ENCODE data around the gene RAB1A. TPM values are rescaled to one million over a fixed set of nuclear protein-coding genes. Genes with fewer than 3 reads are reported as not detected.

RAB1A gene
- polyA plus RNA-seq, 1 experiment = 292 TPM

GRCh38 chr2:65071499-65072180 is 58.3 kb downstream of the RAB1A start:
- peak; percentile 32 for TF ChIP-seq CTCF (IDR thresholded peaks at IDR 0.05; ENCODE audit: low read depth, low read length)
- H3K9me3 ChIP-seq (ENCODE audit: control insufficient read depth, insufficient read depth, low read length) = no peaks in the 10 kb centered on the region
- DNase-seq (ENCODE audit: low read depth, low spot score) = no peak
- POLR2A ChIA-PET = no interaction called here
- H3K27ac ChIP-seq (ENCODE audit: low read depth, low read length) = no peak overlapping the region
- H3K4me3 ChIP-seq (ENCODE audit: low read depth, low read length) = no peak overlapping the region
- CTCF ChIA-PET = interaction anchor here (0.6 to 1.6 kb wide), 4 partner anchors 8 to 322 kb away, joined by 3 to 5 read pairs (median 3); partner anchors contain the start of gene RAB1A
- H3K27me3 ChIP-seq (ENCODE audit: control insufficient read depth, insufficient read depth, low read length) = no peaks in the 10 kb centered on the region

GRCh38 chr2:65070856-65071255 is 59.0 kb downstream of the RAB1A start:
- Histone ChIP-seq H3K27me3 (ENCODE audit: control insufficient read depth, insufficient read depth, low read length) (no peaks in the 10 kb centered on the region), H3K4me3 (ENCODE audit: low read depth, low read length) (no peak overlapping the region), H3K27ac (ENCODE audit: low read depth, low read length) (peak overlapping the region; percentile 31), H3K9me3 (ENCODE audit: control insufficient read depth, insufficient read depth, low read length) (no peaks in the 10 kb centered on the region)
- TF ChIP-seq CTCF (IDR thresholded peaks at IDR 0.05; ENCODE audit: low read depth, low read length) = no peak
- no peak for DNase-seq (ENCODE audit: low read depth, low spot score)
- CTCF ChIA-PET = interaction anchor here (0.6 to 1.6 kb wide), 5 partner anchors 8 to 321 kb away, joined by 3 to 5 read pairs (median 3); partner anchors contain the start of gene RAB1A
- POLR2A ChIA-PET = no interaction called here

GRCh38 chr2:65070172-65070830 is 59.6 kb downstream of the RAB1A start:
- Histone ChIP-seq H3K27ac (ENCODE audit: low read depth, low read length) (peak overlapping the region; percentile 70), H3K27me3 (ENCODE audit: control insufficient read depth, insufficient read depth, low read length) (no peaks in the 10 kb centered on the region), H3K9me3 (ENCODE audit: control insufficient read depth, insufficient read depth, low read length) (no peaks in the 10 kb centered on the region), H3K4me3 (ENCODE audit: low read depth, low read length) (no peak overlapping the region)
- peak; percentile 38 for TF ChIP-seq CTCF (IDR thresholded peaks at IDR 0.05; ENCODE audit: low read depth, low read length)
- DNase-seq (ENCODE audit: low read depth, low spot score) = no peak
- ChIA-PET CTCF (interaction anchor here (0.6 to 1.2 kb wide), 4 partner anchors 9 to 338 kb away, joined by 3 to 4 read pairs (median 3); no protein-coding TSS in a partner anchor), POLR2A (interaction anchor here (0.6 to 1.0 kb wide), 2 partner anchors 32 to 60 kb away, joined by 3 to 4 read pairs; partner anchors contain the start of gene RAB1A)

- H3K4me3 ChIP-seq (ENCODE audit: low read depth, low read length) = no peak overlapping the region
- no peak for TF ChIP-seq CTCF (IDR thresholded peaks at IDR 0.05; ENCODE audit: low read depth, low read length)
- no peaks in the 10 kb centered on the region for H3K9me3 ChIP-seq (ENCODE audit: control insufficient read depth, insufficient read depth, low read length)
- ChIA-PET CTCF (interaction anchor here (1.2 kb wide), 1 partner anchor 100 kb away, joined by 4 read pairs; no protein-coding TSS in a partner anchor), POLR2A (interaction anchor here (0.6 to 1.5 kb wide), 3 partner anchors 13 to 61 kb away, joined by 3 to 4 read pairs (median 3); partner anchors contain the start of genes CEP68 and RAB1A)
- no peak for DNase-seq (ENCODE audit: low read depth, low spot score)
- no peak overlapping the region for H3K27ac ChIP-seq (ENCODE audit: low read depth, low read length)
- no peaks in the 10 kb centered on the region for H3K27me3 ChIP-seq (ENCODE audit: control insufficient read depth, insufficient read depth, low read length)
Observed at GRCh38 chr2:65069439-65069824, 60.5 kb downstream of the RAB1A start.

All from AG04450 (cell line).